Transverse colon (tissue), 4 donors: Measurements from ENCODE around the gene LCK. TPM values are rescaled to one million over a fixed set of nuclear protein-coding genes. Genes with fewer than 3 reads are reported as not detected.
"Not testable (repeated sequence)": the region's sequence is repeated elsewhere in the genome, so short reads cannot be mapped to it uniquely, and the experiment has no call there.

Experiments used
- DNase-seq: peaks from one replicate; pipeline ENCODE4 v3.0.0-alpha.2; 2019
- H3K27ac ChIP-seq, 4 donors: fragments of 200-600 bp; sonication (generic); 2 replicates each; pipeline ENCODE4 v1.5.1; 2016 to 2018; ENCODE audit warnings: inconsistent platforms in 4 of 4
- H3K27me3 ChIP-seq: fragments of 200-600 bp; sonication (generic); 2 replicates; pipeline ENCODE4 v1.5.1; 2017; ENCODE audit warnings: inconsistent platforms
- H3K36me3 ChIP-seq, 4 donors: fragments of 200-600 bp; sonication (generic); 2 replicates each; pipeline ENCODE4 v1.5.1; 2017 to 2019; ENCODE audit warnings: inconsistent platforms in 4 of 4
- H3K4me1 ChIP-seq, 4 donors: fragments of 200-600 bp; sonication (generic); 2 replicates each; pipeline ENCODE4 v1.5.1; 2017 to 2020; ENCODE audit warnings: inconsistent platforms in 4 of 4
- H3K4me3 ChIP-seq, 4 donors: fragments of 200-600 bp; sonication (generic); 1 replicate in 1 of 4; 2 replicates in 3 of 4; pipeline versions ENCODE4 v1.5.1 to v1.6.1; 2017 to 2019; ENCODE audit warnings: inconsistent platforms in 4 of 4
- H3K9me3 ChIP-seq, 2 donors: fragments of 200-600 bp; sonication (generic); 2 replicates each; pipeline ENCODE4 v1.5.1; 2017 to 2019; ENCODE audit warnings: inconsistent platforms in 2 of 2
- CTCF ChIP-seq, 5 experiments: fragments of 200-600 bp in 3 of 5; fragments of 450-650 bp in 2 of 5; sonication (generic) in 3 of 5; IDR thresholded peaks; 1 replicate in 2 of 5; 2 replicates in 3 of 5; pipeline ENCODE4 v1.5.1; 2016 to 2017; ENCODE audit warnings: antibody characterized with exemption in 5 of 5, inconsistent platforms in 3 of 5, mild to moderate bottlenecking in 2 of 5, moderate library complexity in 1 of 5
- EP300 ChIP-seq: sonication (generic); formaldehyde crosslinking; IDR thresholded peaks from one replicate; pipeline ENCODE4 v1.6.1; 2017; ENCODE audit warnings: antibody characterized with exemption, low read depth
- POLR2A ChIP-seq: fragments of 450-650 bp; IDR thresholded peaks from one replicate; pipeline ENCODE4 v1.6.1; 2016; ENCODE audit warnings: antibody characterized with exemption, mild to moderate bottlenecking, moderate library complexity
- POLR2AphosphoS5 ChIP-seq, 3 donors: sonication (generic); formaldehyde crosslinking; IDR thresholded peaks; one replicate each; pipeline ENCODE4 v1.6.1; 2016; ENCODE audit warnings: antibody characterized with exemption in 3 of 3
- WGBS, 2 donors: methylation state at CpG; one replicate each; pipeline ENCODE4 v1.1.5; 2018; ENCODE audit warnings: low coverage in 1 of 2; 5-methylcytosine and 5-hydroxymethylcytosine counted together
- in situ Hi-C, 4 donors: fragments of 200-750 bp; cut with MboI; loops; one replicate each; pipeline versions ENCODE4 v1.15.0 to v1.15.1; 2017; ENCODE audit warnings: low sequenced_read_pairs in 3 of 4, low pct_ligation_motif_present in 1 of 4, low pct_unique_long_range_greater_than_20kb in 1 of 4
- intact Hi-C: fragments of 100-400 bp; cut with DNase I; formaldehyde crosslinking; loops from one replicate; pipeline ENCODE4 v1.15.1; 2023; ENCODE audit warnings: low total_unique reads
- total RNA-seq, 4 donors: library from RNA; depleted of rRNA; stranded (reverse); fragments of >200 nt; gene quantifications; one replicate each; pipeline ENCODE4 v1.1.0, GENCODE V29; 2016

The LCK gene
- total RNA-seq, 4 donors from 2014 or later: 4.5 to 12.3 (median 8.7) TPM; not detected in 1

DNA sequence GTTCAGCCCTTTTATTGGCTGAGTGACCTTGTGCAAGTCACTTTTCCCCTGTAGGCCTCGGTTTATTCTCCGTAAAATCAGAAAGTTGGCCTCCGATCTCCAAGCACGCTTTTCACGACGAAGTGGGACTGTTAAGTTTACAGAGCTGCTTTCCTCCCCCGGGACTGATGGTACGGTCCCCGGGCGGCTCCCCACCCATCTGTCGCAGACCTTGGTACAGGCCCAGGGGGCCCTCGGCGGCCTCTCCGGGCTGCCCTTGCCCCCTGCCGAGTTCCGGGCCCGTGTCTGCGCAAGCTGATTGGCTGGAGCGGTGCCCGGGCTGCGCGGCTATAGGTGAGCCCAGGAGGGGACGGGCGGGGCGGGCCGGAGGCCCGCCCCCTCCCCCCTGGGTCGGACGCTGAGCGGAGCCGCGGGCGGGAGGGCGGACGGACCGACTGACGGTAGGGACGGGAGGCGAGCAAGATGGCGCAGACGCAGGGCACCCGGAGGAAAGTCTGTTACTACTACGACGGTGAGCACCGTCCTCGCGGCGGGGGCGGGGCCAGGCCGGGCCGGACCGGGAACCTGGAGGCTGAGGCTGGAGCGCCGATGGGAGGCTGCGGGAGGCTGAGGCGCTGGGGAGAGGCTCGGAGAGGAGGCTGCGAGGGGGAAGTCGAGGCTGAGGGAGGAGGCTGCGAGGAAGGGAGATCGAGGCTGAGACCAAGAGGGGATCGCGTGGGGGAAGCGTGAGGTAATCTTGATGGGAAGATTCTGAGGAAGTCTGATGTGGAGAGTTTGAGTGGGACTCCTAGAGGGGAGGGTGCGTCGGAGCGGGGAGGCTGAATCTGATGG lies 40.9 kb downstream of the LCK start, which contains the start of gene HDAC1:
Gene HDAC1 (plus strand): TSS at position 376 of the 831 bp plus-strand sequence. CDS start 87 bp downstream, at position 463.
- peak within 1 kb of the TSS; percentile 90 to 94 (median 92) for H3K27ac ChIP-seq
- DNase-seq: peak; percentile 99
- peak within 1 kb of the TSS; percentile 76 to 98 (median 83) for H3K4me3 ChIP-seq
- in situ Hi-C loops: no loop called here
- TF ChIP-seq CTCF (IDR thresholded peaks at IDR 0.05): peak in 2 of 5 experiments; percentile 9 to 14
- peak; percentile 85 for TF ChIP-seq POLR2A
- peak; percentile 74 to 91 (median 88) for TF ChIP-seq POLR2AphosphoS5 (IDR thresholded peaks at IDR 0.05)
- no peak for TF ChIP-seq EP300
- no peaks in the 10 kb centered on the region for H3K36me3 ChIP-seq
- no peaks in the 10 kb centered on the region for H3K9me3 ChIP-seq
- intact Hi-C loops: loop anchor here (5.0 kb wide), 1 partner anchor 50 kb away; no protein-coding TSS in a partner anchor
- peaks cover 0 to 50% (median 26%) of the 10 kb centered on the region in 4 donors for H3K4me1 ChIP-seq
- WGBS, 2 donors: 1% methylated on average over 13 to 39 of the region's 67 CpGs
- H3K27me3 ChIP-seq: no peaks in the 10 kb centered on the region

DNA sequence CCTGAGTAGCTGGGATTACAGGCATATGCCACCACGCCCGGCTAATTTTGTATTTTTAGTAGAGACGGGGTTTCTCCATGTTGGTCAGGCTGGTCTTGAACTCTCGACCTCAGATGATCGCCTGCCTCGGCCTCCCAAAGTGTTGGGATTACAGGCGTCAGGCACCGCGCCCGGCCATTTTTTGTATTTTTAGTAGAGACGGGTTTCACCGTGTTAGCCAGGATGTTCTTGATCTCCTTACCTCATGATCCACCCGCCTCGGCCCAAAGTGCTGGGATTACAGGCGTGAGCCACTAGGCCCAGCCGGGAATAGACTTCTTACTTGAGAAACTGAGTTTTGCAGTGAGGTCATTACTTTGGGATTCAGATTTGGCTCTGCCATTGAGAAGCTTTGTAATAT lies 47.1 kb downstream of the LCK start:
- 98% methylated on average over 16 of the region's 16 CpGs; no CpG with 5 or more reads in 1 of the 2 donors for WGBS, 2 donors
- in situ Hi-C loops, H3K36me3 ChIP-seq, DNase-seq, H3K9me3 ChIP-seq, intact Hi-C loops, H3K27me3 ChIP-seq, H3K4me3 ChIP-seq, H3K27ac ChIP-seq: not testable (repeated sequence)
- peaks cover 0 to 44% (median 12%) of the 10 kb centered on the region in 4 donors for H3K4me1 ChIP-seq

- H3K27me3 ChIP-seq: no peaks in the 10 kb centered on the region
- H3K4me3 ChIP-seq: no peak overlapping the region
- no peak for TF ChIP-seq CTCF (IDR thresholded peaks at IDR 0.05)
- no peak for TF ChIP-seq EP300
- no peak for TF ChIP-seq POLR2AphosphoS5 (IDR thresholded peaks at IDR 0.05)
- no peak for TF ChIP-seq POLR2A
- peaks cover 0 to 33% (median 6%) of the 10 kb centered on the region in 4 donors for H3K4me1 ChIP-seq
- H3K36me3 ChIP-seq: peaks cover 0 to 20% (median 6%) of the 10 kb centered on the region in 4 donors
- H3K27ac ChIP-seq: no peak overlapping the region
- DNase-seq: no peak
- in situ Hi-C loops (no loop called here), intact Hi-C loops (no loop called here)
- no peaks in the 10 kb centered on the region for H3K9me3 ChIP-seq
Measured at GRCh38 chr1:32299327-32299726, 48.3 kb downstream of the LCK start.

- H3K27me3 ChIP-seq: no peaks in the 10 kb centered on the region
- TF ChIP-seq CTCF (IDR thresholded peaks at IDR 0.05) (no peak), POLR2AphosphoS5 (IDR thresholded peaks at IDR 0.05) (no peak), EP300 (no peak), POLR2A (no peak)
- no peak overlapping the region for H3K27ac ChIP-seq
- H3K4me3 ChIP-seq: no peak overlapping the region
- WGBS, 2 donors: 94 to 100% methylated on average over 1 to 3 of the region's 3 CpGs
- intact Hi-C loops (no loop called here), in situ Hi-C loops (no loop called here)
- DNase-seq: no peak
- H3K36me3 ChIP-seq: peaks cover 0 to 37% (median 17%) of the 10 kb centered on the region in 4 donors
- H3K9me3 ChIP-seq: no peaks in the 10 kb centered on the region
- peaks cover 0 to 25% (median 6%) of the 10 kb centered on the region in 4 donors for H3K4me1 ChIP-seq
Measured at GRCh38 chr1:32303358-32303757, 52.3 kb downstream of the LCK start.
